ENCODE results near the gene CTNND2.
"Not testable (repeated sequence)": the region's sequence is repeated elsewhere in the genome, so short reads cannot be mapped to it uniquely, and the experiment has no call there.

CTNND2 gene

DNA sequence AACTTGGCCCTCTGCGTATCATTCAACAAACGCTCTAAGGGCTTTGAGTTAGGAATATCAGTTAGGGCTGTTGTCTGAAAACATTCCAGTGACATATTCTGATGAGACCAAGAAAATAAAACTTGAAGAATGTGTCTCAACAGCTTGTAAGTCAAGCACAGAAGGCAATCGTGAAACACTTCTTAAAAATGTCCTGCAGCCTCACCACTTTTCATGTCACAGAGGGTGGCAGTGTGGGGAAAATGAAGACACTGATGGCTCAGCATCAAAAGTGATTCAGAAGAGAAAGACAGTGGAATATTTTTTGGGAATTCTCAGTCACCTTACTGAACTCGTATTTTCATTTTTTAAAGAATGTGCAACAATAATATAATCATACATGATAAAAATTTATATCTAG lies 247.3 kb downstream of the CTNND2 start:
- DNase-seq, result no peak

DNA sequence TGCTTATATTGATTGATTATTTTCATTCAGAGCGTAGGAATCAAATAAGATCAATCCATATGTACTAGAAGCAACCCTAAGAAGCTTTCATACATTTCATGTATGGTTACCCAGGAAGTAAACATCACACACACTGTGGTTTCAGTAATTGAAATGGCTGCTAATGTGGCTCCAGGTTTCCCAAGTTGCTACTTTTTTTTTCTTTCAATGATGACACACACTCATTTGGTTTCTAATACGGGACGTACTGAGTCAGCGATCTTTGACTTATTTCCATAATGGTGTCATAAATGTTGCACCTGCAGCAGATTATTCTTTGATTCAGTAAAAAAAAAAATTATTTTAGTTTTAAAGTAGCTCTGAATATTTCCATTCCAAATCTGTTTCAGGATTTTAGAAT lies 248.6 kb downstream of the CTNND2 start:
- DNase-seq, result no peak

- DNase-seq, result no peak
These were observed 253.3 kb downstream of the CTNND2 start for GRCh38 chr5:11650936-11651335.

- DNase-seq, result no peak
These were observed 258.1 kb downstream of the CTNND2 start for GRCh38 chr5:11646141-11646540.

GRCh38 chr5:11642438-11642837 lies 261.8 kb downstream of the CTNND2 start:
- DNase-seq, result no peak

GRCh38 chr5:11640158-11640873 lies 263.9 kb downstream of the CTNND2 start:
- peak; percentile 58 for DNase-seq

DNA sequence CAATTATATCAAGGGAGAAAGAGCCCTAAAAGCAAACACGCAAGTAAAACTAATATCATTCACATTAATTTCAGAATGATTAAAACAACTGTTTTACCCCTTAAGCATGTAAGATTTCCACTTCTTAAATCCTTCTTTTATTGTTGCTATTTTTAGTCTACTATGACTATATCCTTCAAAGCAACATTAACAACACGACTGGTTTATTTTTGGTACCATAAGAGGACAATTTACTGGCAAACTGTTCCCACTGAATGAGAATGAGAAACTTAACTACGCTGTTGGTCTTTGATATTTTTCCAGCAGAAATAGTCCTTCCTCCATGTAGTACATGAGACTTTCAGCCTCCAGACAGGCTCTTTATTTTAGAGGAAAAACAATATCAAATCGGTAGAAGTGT lies 281.5 kb downstream of the CTNND2 start:
- DNase-seq, result no peak

DNA sequence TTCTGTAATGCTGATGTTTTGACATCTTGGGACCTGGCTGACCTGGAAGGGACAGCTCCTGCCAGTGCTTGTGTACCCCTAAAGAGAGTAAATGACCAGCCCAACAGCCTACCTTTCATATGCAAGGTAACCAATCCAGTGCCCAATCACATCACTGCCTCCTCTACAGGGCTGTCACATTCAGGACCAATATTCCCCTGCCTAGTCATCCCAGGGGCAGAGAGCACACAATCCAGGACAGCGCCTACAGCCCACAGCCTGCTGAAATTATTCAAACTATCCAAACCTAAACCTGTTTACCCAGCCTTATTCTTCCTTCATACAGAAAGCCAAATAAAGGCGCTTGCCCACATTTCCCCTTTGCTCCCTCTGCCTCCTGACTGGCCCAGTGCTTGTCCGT lies 284.1 kb downstream of the CTNND2 start:
- no peak for DNase-seq

- DNase-seq, result peak; percentile 61
These were observed 284.8 kb downstream of the CTNND2 start for GRCh38 chr5:11619339-11620024.

DNA sequence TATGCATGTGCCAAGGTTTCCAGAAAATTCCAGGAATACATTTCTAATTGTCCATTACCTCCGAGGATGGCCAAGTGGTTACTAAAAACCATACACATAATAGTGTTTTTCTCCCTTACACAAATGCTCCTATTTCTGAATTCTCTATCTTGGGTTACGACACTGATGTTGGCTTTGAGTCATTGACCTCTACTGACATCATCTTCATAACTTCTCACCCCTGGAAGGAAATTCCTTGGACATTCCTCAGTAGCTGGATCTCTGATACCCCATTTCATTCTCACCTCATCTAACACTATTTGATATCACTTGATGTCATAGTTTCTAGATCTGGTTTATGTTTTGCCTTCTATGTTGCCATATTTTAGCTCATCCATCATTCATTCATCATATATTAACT lies 287.2 kb downstream of the CTNND2 start:
- DNase-seq, result no peak

- not testable (repeated sequence) for DNase-seq
These were observed 287.6 kb downstream of the CTNND2 start for GRCh38 chr5:11616624-11617023.

DNA sequence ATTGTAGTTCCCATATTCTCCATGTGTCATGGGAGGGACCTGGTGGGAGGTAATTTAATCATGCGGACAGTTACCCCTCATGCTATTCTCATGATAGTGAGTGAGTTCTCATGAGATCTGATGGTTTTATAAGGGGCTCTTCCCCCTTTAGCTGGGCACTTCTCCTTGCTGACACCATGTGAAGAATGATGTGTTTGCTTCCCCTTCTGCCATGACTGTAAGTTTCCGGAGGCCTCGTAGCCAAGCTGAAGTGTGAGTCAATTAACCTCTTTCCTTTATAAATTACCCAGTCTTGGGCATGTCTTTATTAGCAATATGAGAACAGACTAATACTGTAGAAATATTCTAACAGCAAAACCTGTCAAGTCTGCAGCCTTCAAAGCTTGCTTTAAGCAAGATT lies 293.2 kb downstream of the CTNND2 start:
- no peak for DNase-seq

DNA sequence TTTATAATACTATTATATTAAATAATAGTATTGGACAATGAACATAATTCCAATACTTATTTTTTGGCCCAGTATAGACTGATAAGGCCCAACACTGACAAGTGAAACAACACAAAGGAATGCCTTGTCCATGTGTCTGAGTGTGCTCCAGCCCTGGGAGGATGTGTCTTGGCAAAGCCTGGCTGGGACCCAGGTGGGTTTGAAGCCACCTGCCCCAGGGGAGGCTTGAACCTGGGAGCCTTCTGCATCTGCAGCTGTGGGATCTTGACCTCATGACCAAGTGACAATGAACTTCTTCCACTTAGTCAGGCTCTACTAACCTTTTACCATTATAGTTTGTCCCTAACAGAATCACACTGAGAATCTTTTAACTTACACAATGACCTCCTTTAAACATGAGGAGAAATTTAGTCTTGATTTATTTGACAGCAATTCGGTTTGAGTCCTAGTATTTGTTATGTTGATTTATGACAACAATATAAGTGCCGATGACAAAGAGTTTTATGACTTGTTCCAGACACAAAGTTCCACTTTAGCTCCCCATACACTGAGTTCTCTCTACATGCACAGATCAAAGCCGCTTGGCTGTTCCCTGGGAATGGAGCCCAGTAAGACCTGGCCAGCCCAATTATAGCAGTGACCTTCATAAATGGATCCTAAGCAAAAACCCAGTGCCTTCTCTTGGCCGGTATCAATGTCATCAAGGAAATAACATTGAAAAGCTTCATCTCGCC lies 294.5 kb downstream of the CTNND2 start:
- no peak for DNase-seq

GRCh38 chr5:11608530-11608929 lies 295.7 kb downstream of the CTNND2 start:
- no peak for DNase-seq

DNA sequence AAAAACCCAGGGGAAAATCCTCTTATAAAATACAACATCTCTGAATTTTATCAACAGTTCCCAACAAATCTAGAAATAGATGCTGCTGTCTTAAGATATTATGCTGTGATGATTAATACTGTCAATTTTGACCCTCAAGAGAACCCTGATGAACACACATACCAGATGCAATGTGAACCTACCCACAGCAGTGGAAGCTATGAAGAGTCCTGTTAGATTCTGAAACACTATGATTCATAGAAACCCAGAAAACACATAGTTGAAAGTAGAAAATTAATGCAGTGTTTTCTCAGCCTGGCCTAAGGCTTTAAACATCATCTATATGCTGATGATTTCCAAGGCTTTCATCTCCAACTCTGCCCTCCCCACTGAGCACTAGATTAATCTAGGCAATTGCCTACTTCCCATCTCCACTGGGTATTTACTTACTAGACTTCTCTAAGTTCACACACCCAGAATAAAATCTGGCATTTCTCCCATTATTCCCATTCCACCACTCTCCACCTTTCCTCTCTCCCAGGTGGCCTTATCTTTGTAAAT lies 296.2 kb downstream of the CTNND2 start:
- no peak for DNase-seq

GRCh38 chr5:11602298-11602697 lies 301.9 kb downstream of the CTNND2 start:
- DNase-seq, result peak; percentile 30

- no peak for DNase-seq
These were observed 304.7 kb downstream of the CTNND2 start for GRCh38 chr5:11599499-11599898.

DNA sequence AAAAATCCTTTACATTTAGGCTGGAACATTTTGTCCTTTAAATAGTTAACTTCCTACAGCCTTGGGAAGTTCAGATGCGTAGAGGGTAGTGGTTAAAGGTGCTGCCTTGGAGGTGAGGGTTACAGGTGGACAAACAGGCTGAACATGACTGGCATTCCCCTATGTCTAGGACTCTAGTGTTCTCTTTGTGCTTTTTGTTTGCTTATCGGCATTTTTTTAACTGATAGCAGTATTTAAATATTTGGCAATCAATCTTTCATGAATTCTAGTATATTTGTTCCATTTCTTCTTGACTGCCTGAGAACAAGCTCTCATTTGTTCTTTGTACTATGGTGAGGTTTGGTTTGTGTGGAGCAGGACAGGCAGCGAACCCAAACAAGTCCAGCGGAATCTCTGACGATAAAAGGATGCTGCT lies 307.6 kb downstream of the CTNND2 start:
- no peak for DNase-seq

- DNase-seq, result no peak
These were observed 308.1 kb downstream of the CTNND2 start for GRCh38 chr5:11596185-11596584.

DNA sequence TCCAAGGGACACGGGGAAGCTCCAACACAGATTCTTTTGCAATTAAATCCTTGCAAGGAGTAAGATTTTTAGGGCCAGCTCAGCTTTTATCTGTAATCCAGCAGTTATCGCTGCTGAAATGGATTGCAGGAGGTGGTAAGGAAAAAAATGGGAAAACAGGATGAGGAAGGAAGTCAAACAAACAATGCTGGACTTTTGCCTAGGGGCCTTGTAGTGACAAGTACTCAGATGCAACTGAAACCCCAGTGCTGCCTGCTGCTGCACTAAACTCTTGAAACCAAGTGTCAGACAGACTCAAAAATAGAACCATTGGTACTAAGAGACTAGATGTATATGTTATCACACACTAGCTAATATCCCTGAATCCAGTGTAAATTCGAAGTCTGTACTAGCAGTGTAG lies 309.2 kb downstream of the CTNND2 start:
- DNase-seq, result no peak

- DNase-seq, result no peak
These were observed 310.2 kb downstream of the CTNND2 start for GRCh38 chr5:11594021-11594420.

DNA sequence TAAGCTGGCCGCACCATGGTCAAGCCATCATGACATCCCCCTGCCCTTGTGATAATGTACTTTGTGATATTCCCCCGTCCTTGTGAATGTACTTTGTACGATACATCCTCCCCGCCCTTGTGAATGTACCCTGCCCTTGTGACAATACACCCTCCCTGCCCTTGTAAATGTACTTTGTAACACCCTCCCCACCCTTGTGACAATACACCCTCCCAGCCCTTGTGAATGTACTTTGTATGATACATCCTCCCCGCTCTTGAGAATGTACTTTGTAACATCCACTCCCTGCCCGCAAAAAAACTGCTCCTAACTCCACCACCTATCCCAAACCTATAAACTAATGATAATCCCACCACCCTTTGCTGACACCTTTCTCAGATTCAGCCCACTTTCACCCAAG lies 313.8 kb downstream of the CTNND2 start:
- no peak for DNase-seq

- DNase-seq, result peak; percentile 95
These were observed 315.4 kb downstream of the CTNND2 start for GRCh38 chr5:11588803-11589202.

GRCh38 chr5:11584017-11584416 lies 320.2 kb downstream of the CTNND2 start:
- DNase-seq, result peak; percentile 41
